Measurements from ENCODE around the gene RAB31.
"Not testable (repeated sequence)": the region's sequence is repeated elsewhere in the genome, so short reads cannot be mapped to it uniquely, and the experiment has no call there.

The RAB31 gene

GRCh38 chr18:9708057-9708433, at the start of gene RAB31:
Gene RAB31 (plus strand): TSS chr18:9708301. CDS start chr18:9708406, 105 bp downstream.
- TF ChIP-seq JUND (IDR thresholded peaks at IDR 0.05; ENCODE audit: low read depth), result no peak
- DNase-seq (ENCODE audit: low read depth in 1 of 2, low spot score in 1 of 2), result peak; percentile 43 to 49
- in situ Hi-C loops (cut with HindIII; ENCODE audit: low pct_unique_long_range_greater_than_20kb, low sequenced_read_pairs), result no loop called here

- no peak for DNase-seq (ENCODE audit: low read depth in 1 of 2, low spot score in 1 of 2)
- in situ Hi-C loops (cut with HindIII; ENCODE audit: low pct_unique_long_range_greater_than_20kb, low sequenced_read_pairs), result no loop called here
- TF ChIP-seq JUND (IDR thresholded peaks at IDR 0.05; ENCODE audit: low read depth), result no peak
Observed at GRCh38 chr18:9659499-9660375, 48.4 kb upstream of the RAB31 start.

- in situ Hi-C loops (cut with HindIII; ENCODE audit: low pct_unique_long_range_greater_than_20kb, low sequenced_read_pairs), result no loop called here
- TF ChIP-seq JUND (IDR thresholded peaks at IDR 0.05; ENCODE audit: low read depth), result no peak
- DNase-seq (ENCODE audit: low read depth in 1 of 2, low spot score in 1 of 2), result peak in 1 of 2 experiments; percentile 28
Observed at GRCh38 chr18:9661564-9661963, 46.5 kb upstream of the RAB31 start.

GRCh38 chr18:9663377-9663776, 44.7 kb upstream of the RAB31 start:
- no peak for DNase-seq (ENCODE audit: low read depth in 1 of 2, low spot score in 1 of 2)
- in situ Hi-C loops (cut with HindIII; ENCODE audit: low pct_unique_long_range_greater_than_20kb, low sequenced_read_pairs), result no loop called here
- no peak for TF ChIP-seq JUND (IDR thresholded peaks at IDR 0.05; ENCODE audit: low read depth)

- in situ Hi-C loops (cut with HindIII; ENCODE audit: low pct_unique_long_range_greater_than_20kb, low sequenced_read_pairs), result no loop called here
- DNase-seq (ENCODE audit: low read depth in 1 of 2, low spot score in 1 of 2), result no peak
- TF ChIP-seq JUND (IDR thresholded peaks at IDR 0.05; ENCODE audit: low read depth), result no peak
Observed at GRCh38 chr18:9665314-9665713, 42.8 kb upstream of the RAB31 start.

GRCh38 chr18:9666548-9666947, 41.6 kb upstream of the RAB31 start:
- no peak for DNase-seq (ENCODE audit: low read depth in 1 of 2, low spot score in 1 of 2)
- TF ChIP-seq JUND (IDR thresholded peaks at IDR 0.05; ENCODE audit: low read depth), result no peak
- in situ Hi-C loops (cut with HindIII; ENCODE audit: low pct_unique_long_range_greater_than_20kb, low sequenced_read_pairs), result no loop called here

- no peak for TF ChIP-seq JUND (IDR thresholded peaks at IDR 0.05; ENCODE audit: low read depth)
- in situ Hi-C loops (cut with HindIII; ENCODE audit: low pct_unique_long_range_greater_than_20kb, low sequenced_read_pairs), result no loop called here
Observed at GRCh38 chr18:9669016-9669415, 39.1 kb upstream of the RAB31 start.

GRCh38 chr18:9671214-9671613, 36.9 kb upstream of the RAB31 start:
- in situ Hi-C loops (cut with HindIII; ENCODE audit: low pct_unique_long_range_greater_than_20kb, low sequenced_read_pairs), result no loop called here
- TF ChIP-seq JUND (IDR thresholded peaks at IDR 0.05; ENCODE audit: low read depth), result no peak
- DNase-seq (ENCODE audit: low read depth in 1 of 2, low spot score in 1 of 2), result no peak

More at GRCh38 chr18:9669016-9669415, 39.1 kb upstream of the RAB31 start:
- DNase-seq (ENCODE audit: low read depth in 1 of 2, low spot score in 1 of 2), result no peak

GRCh38 chr18:9673296-9674251, 34.5 kb upstream of the RAB31 start:
- DNase-seq (ENCODE audit: low read depth in 1 of 2, low spot score in 1 of 2), result peak in 1 of 2 experiments; percentile 64
- in situ Hi-C loops (cut with HindIII; ENCODE audit: low pct_unique_long_range_greater_than_20kb, low sequenced_read_pairs), result no loop called here
- no peak for TF ChIP-seq JUND (IDR thresholded peaks at IDR 0.05; ENCODE audit: low read depth)

GRCh38 chr18:9678216-9678615, 29.9 kb upstream of the RAB31 start:
- DNase-seq (ENCODE audit: low read depth in 1 of 2, low spot score in 1 of 2); in situ Hi-C loops (cut with HindIII; ENCODE audit: low pct_unique_long_range_greater_than_20kb, low sequenced_read_pairs): not testable (repeated sequence)

- in situ Hi-C loops (cut with HindIII; ENCODE audit: low pct_unique_long_range_greater_than_20kb, low sequenced_read_pairs), result no loop called here
- TF ChIP-seq JUND (IDR thresholded peaks at IDR 0.05; ENCODE audit: low read depth), result no peak
- no peak for DNase-seq (ENCODE audit: low read depth in 1 of 2, low spot score in 1 of 2)
Observed at GRCh38 chr18:9679125-9679524, 29.0 kb upstream of the RAB31 start.

GRCh38 chr18:9681217-9681616, 26.9 kb upstream of the RAB31 start:
- in situ Hi-C loops (cut with HindIII; ENCODE audit: low pct_unique_long_range_greater_than_20kb, low sequenced_read_pairs), result no loop called here
- DNase-seq (ENCODE audit: low read depth in 1 of 2, low spot score in 1 of 2), result no peak
- no peak for TF ChIP-seq JUND (IDR thresholded peaks at IDR 0.05; ENCODE audit: low read depth)

- no peak for TF ChIP-seq JUND (IDR thresholded peaks at IDR 0.05; ENCODE audit: low read depth)
- no peak for DNase-seq (ENCODE audit: low read depth in 1 of 2, low spot score in 1 of 2)
- in situ Hi-C loops (cut with HindIII; ENCODE audit: low pct_unique_long_range_greater_than_20kb, low sequenced_read_pairs), result no loop called here
Observed at GRCh38 chr18:9682572-9682971, 25.5 kb upstream of the RAB31 start.
